ENCODE data around the gene MAFF. TPM values are rescaled to one million over a fixed set of nuclear protein-coding genes. Genes with fewer than 3 reads are reported as not detected.

The MAFF gene
- total RNA-seq, 1 experiment from 2014 or later = 26.0 TPM

GRCh38 chr22:38236786-38237185, 35.0 kb downstream of the MAFF start:
- peak overlapping the region; percentile 25; the same call in 1 of the 2 replicates for H3K4me2 ChIP-seq (ENCODE audit: low read length)
- ATAC-seq = no peak

DNA sequence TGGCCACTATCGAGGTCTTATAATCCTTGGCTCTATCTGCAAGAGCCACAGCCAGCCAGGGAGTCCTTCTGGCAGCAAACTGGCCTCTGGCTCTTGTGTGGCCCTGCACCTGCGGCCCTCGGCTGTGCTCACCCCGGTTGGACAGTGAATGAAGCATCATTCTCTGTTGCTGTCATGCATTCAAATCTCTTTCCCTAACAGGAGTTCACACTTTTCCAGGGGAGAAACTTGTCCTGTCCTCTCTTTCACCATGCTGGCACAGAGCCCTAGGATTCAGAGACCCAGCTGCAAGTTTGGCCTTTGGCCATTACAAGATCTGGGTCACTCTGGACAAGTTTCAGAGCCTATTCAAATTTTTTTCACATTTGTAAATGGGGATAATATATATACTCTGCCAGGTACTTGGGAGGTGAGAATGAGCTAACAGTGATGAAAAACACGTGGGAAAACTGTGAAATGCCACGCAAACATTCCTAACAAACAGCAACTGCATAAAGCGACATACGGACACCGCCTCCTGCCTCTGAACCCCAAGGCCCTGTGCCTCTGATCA, 36.8 kb downstream of the MAFF start:
- H2AFZ ChIP-seq (ENCODE audit: low read depth, low read length, poor library complexity, severe bottlenecking) = no peak overlapping the region
- DNase-seq (ENCODE audit: low read depth, low spot score) (no peak), ATAC-seq (no peak)
- H3K4me2 ChIP-seq (ENCODE audit: low read length) = peak overlapping the region; percentile 49; the same call in 1 of the 2 replicates
- intact Hi-C loops (cut with micrococcal nuclease) = no loop called here
- H3K36me3 ChIP-seq (ENCODE audit: control insufficient read depth in 1 of 2, insufficient read depth in 2 of 2, low read length in 2 of 2) = peaks cover 2 to 18% of the 10 kb centered on the region in 2 experiments; a peak in 3 of 4 replicates
- H3K27ac ChIP-seq (ENCODE audit: low read depth, low read length) = peak overlapping the region; percentile 45; the same call in 1 of the 2 replicates
- H3K79me2 ChIP-seq (ENCODE audit: insufficient read depth, low read length) = no peaks in the 10 kb centered on the region; the same call in 1 of the 2 replicates
- ChIA-PET CTCF (no interaction called here), RAD21 (ENCODE audit: low non-redundant PET in 1 of 2, low total read pairs in 2 of 2, uncharacterized antibody in 2 of 2, unreplicated experiment in 2 of 2) (no interaction called here), POLR2A (interaction anchor here (1.4 kb wide), 1 partner anchor 10 kb away, joined by 6 read pairs; no protein-coding TSS in a partner anchor)
- TF ChIP-seq, protein P1, sequence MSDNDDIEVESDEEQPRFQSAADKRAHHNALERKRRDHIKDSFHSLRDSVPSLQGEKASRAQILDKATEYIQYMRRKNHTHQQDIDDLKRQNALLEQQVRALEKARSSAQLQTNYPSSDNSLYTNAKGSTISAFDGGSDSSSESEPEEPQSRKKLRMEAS (IDR thresholded peaks at IDR 0.05) = no peak
- no peak for TF ChIP-seq FOSL1 (IDR thresholded peaks at IDR 0.05; ENCODE audit: low read depth)
- no peak for TF ChIP-seq EZH2 (IDR thresholded peaks at IDR 0.05)
- no peak for TF ChIP-seq POLR2A (IDR thresholded peaks at IDR 0.05; ENCODE audit: borderline replicate concordance, extremely low read depth, insufficient read depth, insufficient read length)
- no peak for TF ChIP-seq ZNF274 (IDR thresholded peaks at IDR 0.05; ENCODE audit: low read depth, low read length)
- no peak for TF ChIP-seq ELF1 (IDR thresholded peaks at IDR 0.05; ENCODE audit: borderline replicate concordance, low read depth)
- no peak for TF ChIP-seq EZH2phosphoT487 (IDR thresholded peaks at IDR 0.05; ENCODE audit: borderline replicate concordance)
- no peak for TF ChIP-seq EGR1 (IDR thresholded peaks at IDR 0.05; ENCODE audit: low read depth)
- no peak for TF ChIP-seq SRF (IDR thresholded peaks at IDR 0.05; ENCODE audit: low read depth)
- TF ChIP-seq REST (IDR thresholded peaks at IDR 0.05; ENCODE audit: low read depth) = no peak
- TF ChIP-seq JUND (IDR thresholded peaks at IDR 0.05) = no peak
- TF ChIP-seq SIN3A (IDR thresholded peaks at IDR 0.05; ENCODE audit: low read depth) = no peak
- TF ChIP-seq CBX3 (IDR thresholded peaks at IDR 0.05; ENCODE audit: low read depth) = no peak
- no peak for TF ChIP-seq CEBPB (IDR thresholded peaks at IDR 0.05; ENCODE audit: low read depth)
- no peak for TF ChIP-seq RAD21 (IDR thresholded peaks at IDR 0.05; ENCODE audit: low read depth)
- TF ChIP-seq TCF7L2 (IDR thresholded peaks at IDR 0.05; ENCODE audit: borderline replicate concordance, extremely low read depth, insufficient read depth, insufficient read length) = no peak
- no peaks in the 10 kb centered on the region for H3K9me2 ChIP-seq (ENCODE audit: insufficient read depth)
- H3K4me1 ChIP-seq (ENCODE audit: control insufficient read depth in 1 of 2, insufficient read depth in 2 of 2, low read length in 2 of 2) = peaks cover 36 to 48% of the 10 kb centered on the region in 2 experiments
- H3K9ac ChIP-seq (ENCODE audit: low read length) = peak overlapping the region; percentile 29
- H3K9me3 ChIP-seq (ENCODE audit: control insufficient read depth in 1 of 2, insufficient read depth in 1 of 2, low read depth in 1 of 2, low read length in 2 of 2) = no peaks in the 10 kb centered on the region
- no peaks in the 10 kb centered on the region for H3K27me3 ChIP-seq (ENCODE audit: insufficient read depth, low read length)
- no peaks in the 10 kb centered on the region for H4K20me1 ChIP-seq (ENCODE audit: insufficient read depth)
- BruUV-seq (replicated peaks) = no TSS peak
- no peak overlapping the region for H3K4me3 ChIP-seq (replicated peaks in 1 of 2; ENCODE audit: low read depth in 1 of 2, low read length in 2 of 2)

More at GRCh38 chr22:38236786-38237185, 35.0 kb downstream of the MAFF start:
- no peaks in the 10 kb centered on the region for H3K9me3 ChIP-seq (ENCODE audit: control insufficient read depth in 1 of 2, insufficient read depth in 1 of 2, low read depth in 1 of 2, low read length in 2 of 2)
- no peaks in the 10 kb centered on the region for H4K20me1 ChIP-seq (ENCODE audit: insufficient read depth)
- no peaks in the 10 kb centered on the region for H3K9me2 ChIP-seq (ENCODE audit: insufficient read depth)
- no peaks in the 10 kb centered on the region; the same call in 1 of the 2 replicates for H3K79me2 ChIP-seq (ENCODE audit: insufficient read depth, low read length)
- no peaks in the 10 kb centered on the region for H3K27me3 ChIP-seq (ENCODE audit: insufficient read depth, low read length)
- intact Hi-C loops (cut with micrococcal nuclease) = no loop called here
- POLR2A ChIA-PET = no interaction called here
- CTCF ChIA-PET = no interaction called here
- RAD21 ChIA-PET (ENCODE audit: low non-redundant PET in 1 of 2, low total read pairs in 2 of 2, uncharacterized antibody in 2 of 2, unreplicated experiment in 2 of 2) = interaction anchor here in 1 of 2 experiments (0.6 kb wide), 1 partner anchor 22 kb away, joined by 3 read pairs; no protein-coding TSS in a partner anchor
- no TSS peak for BruUV-seq (replicated peaks)
- peaks cover 36 to 48% of the 10 kb centered on the region in 2 experiments for H3K4me1 ChIP-seq (ENCODE audit: control insufficient read depth in 1 of 2, insufficient read depth in 2 of 2, low read length in 2 of 2)
- H2AFZ ChIP-seq (ENCODE audit: low read depth, low read length, poor library complexity, severe bottlenecking) = no peak overlapping the region
- TF ChIP-seq YY1 (IDR thresholded peaks at IDR 0.05; ENCODE audit: extremely low read depth, insufficient replicate concordance, low read depth, low read length) = no peak
- peak; percentile 40; the same call in 1 of the 2 replicates for TF ChIP-seq SP1 (IDR thresholded peaks at IDR 0.05; ENCODE audit: low read depth)
- no peak for DNase-seq (ENCODE audit: low read depth, low spot score)
- H3K9ac ChIP-seq (ENCODE audit: low read length) = peak overlapping the region; percentile 15; the same call in 1 of the 2 replicates
- H3K4me3 ChIP-seq (replicated peaks in 1 of 2; ENCODE audit: low read depth in 1 of 2, low read length in 2 of 2) = no peak overlapping the region
- H3K27ac ChIP-seq (ENCODE audit: low read depth, low read length) = no peak overlapping the region
- peaks cover 2 to 22% of the 10 kb centered on the region in 2 experiments; a peak in 3 of 4 replicates for H3K36me3 ChIP-seq (ENCODE audit: control insufficient read depth in 1 of 2, insufficient read depth in 2 of 2, low read length in 2 of 2)
